Activated CD8-positive, alpha-beta memory T cell treated with anti-CD3 and anti-CD28 coated beads, Interleukin-2, amount 50 U/mL, for 24 hours (primary cell): ENCODE data around the gene IL27RA.

Experiments used
- DNase-seq: peaks from one replicate; pipeline ENCODE4 v3.0.0-alpha.2; 2020; ENCODE audit errors: extremely low read depth

The IL27RA gene

DNA sequence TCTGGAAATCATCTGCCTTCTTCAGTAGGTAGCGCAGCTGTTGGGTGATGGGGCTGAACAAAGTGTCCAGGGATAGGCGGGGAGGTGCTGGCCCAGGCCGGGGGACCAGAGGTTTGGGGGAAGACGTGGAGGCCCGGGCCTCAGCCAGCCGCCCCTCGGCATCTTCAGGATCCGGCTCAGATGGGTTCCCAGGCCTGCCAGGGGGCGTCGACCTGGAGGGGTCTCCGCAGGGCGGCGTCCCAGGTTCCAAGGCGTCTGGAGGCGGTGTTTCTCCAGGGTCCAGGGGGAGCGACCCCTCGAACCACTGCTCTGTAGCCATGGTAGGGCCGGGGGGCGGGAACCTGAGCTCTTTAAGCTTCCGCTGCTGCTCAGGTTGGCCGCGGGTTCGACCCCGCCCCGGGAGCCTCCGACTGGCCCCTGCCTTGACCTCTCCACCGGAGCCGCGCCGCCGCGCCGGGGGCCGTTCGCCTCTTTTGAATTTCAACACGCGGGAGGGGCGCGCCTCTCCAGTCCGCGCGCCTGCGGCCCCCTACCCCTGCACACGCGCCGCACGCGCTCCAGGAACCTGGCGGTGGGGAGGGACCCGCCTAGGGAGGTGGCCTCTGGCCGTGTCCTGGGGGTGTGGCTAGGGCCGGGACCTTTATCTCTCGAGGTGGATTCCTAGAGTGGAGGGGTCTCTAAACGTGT is 53.9 kb downstream of the IL27RA start, which contains the start of gene C19orf67:
TSS of gene C19orf67 (minus strand) at position 475 of the 687 bp plus-strand sequence. CDS start at position 319, 156 bp downstream.
- no peak for DNase-seq

DNA sequence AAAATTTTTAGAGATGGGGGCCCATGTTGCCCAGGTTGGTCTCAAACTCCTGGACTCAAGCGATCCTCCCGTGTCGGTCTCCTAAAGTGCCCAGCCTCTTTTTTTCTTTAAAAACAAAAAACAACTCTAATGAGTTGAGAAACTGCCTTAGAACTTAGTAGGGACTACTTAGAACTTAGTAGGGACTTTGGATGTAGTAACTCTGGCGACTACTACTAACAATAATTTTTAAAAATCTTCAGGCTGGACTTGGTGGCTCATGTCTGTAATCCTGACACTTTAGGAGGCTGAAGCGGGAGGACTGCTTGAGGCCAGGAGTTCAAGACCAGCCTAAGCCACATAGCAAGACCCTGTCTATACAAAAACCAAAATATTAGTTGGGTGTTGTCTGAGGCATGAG is 54.5 kb downstream of the IL27RA start:
- DNase-seq, result no peak

DNA sequence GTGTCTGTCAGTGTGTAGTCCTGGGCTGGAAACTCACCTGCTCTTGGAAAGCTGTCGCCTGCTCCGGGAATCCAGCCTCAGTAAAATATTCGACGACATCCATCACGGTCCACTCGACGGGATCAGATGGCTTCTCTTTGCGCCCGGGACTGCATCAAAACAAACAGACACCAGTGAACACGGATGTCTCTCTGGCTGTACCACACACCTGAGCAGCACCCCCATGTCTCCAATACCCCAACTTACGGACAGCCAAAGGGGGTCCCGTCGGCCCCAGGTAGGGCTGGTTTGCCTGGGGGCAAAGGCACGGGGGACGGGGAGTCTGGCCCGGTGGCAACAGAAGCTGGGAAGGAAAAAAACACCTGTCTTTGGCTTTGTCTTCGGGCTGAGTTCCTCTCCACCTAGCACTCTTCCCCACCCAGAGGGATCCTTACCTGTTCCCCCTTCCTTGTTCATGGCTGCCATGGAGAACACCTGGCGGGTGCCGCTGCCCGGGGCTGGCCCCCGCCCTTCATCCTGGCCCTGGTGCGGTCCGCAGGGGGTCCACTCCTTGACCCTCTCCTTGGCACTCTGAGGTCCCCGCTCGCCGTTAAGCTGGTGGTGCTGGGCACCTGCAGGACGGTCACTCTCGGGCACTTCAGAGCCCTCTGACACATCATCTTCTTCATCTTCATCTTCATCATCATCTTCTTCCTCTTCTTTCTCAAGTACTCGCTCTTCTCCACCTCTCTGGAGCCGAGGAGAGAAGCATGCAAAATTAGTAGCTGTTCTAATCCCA is 57.3 kb downstream of the IL27RA start:
- DNase-seq, result no peak

DNA sequence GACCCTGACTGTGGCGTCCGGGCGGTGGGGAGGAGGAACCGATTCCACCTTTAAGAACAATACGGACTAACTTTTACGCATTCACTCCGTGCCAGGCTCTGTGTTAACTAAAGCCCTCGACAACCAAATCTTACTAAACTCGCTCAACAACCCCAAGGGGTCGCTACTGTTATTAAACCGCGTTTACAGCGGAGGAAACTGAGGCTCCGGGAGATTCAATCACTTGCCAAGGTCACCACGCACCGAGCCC is 57.8 kb downstream of the IL27RA start:
- no peak for DNase-seq

DNA sequence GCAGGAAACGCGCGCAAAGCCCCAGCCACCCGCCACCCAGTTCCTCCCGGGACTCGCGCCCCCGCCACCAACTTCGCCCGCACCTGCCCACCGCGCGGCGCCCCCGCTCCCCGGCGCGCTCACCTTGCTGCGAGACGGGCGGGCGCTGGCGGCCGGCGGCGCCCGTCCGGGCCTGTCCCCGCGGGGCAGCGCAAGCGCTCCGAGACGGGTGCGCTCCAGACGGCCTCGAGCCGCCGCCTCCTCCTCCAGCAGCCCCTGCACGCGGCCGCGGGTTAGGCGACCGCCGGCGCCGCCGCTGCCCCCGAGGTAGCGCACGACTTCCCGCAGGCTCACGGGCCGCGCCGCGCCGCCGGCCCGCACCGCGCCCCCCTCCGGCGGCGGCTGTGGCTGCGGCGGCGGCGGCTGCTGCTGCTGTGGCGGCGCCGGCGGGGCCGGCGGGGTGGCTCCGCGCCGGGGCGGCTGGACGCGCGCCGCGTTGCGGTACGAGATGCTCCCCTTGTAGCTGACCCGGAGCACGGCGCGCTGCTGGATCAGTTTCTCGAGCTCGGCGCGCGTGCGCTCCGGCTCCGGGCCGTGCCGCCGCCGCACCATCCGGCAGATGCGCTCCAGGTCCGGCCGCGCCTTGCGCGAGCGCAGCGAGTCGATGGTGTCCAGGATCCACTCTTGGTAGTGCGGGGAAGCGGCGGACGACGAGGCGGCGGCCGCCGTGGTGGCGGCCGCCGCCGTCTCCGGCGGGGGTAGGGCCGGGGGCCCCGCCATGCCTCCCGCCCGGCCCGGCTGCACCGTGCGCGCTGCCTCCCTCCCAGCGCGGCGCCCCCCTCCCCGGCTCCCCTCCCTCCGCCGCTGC is 58.3 kb downstream of the IL27RA start:
- DNase-seq, result no peak

DNA sequence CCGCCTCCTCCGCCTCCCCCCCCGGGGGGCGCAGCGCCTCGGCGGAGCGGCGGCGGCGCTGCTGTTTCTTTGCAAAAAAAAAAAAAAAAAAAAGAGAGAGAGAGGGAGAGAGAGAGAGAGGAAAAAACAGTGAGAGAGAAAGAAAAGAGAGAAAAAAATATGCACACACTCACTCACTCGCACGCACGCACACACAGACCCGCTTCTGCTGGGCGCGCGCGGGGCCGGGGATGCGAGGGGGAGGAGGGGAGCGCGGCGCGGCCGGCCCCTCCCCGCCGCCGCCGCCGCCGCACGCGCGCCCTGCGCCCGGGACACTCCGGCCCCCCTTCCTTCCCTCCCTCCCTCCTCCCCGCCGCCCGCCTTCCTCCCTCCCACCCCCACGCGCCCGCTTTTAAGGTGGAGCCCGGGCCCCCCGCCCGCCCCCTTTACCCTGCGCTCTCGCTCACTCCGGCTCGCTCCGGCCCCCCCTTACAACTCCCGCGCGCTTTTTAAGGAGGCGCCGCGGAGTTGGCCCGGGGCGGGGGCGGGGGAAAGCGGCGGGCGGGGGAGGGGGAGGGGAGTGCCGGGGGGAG is 59.0 kb downstream of the IL27RA start, which contains the start of gene SAMD1:
TSS of gene SAMD1 (minus strand) at position 243 of the 572 bp plus-strand sequence.
- DNase-seq, result peak; percentile 66

DNA sequence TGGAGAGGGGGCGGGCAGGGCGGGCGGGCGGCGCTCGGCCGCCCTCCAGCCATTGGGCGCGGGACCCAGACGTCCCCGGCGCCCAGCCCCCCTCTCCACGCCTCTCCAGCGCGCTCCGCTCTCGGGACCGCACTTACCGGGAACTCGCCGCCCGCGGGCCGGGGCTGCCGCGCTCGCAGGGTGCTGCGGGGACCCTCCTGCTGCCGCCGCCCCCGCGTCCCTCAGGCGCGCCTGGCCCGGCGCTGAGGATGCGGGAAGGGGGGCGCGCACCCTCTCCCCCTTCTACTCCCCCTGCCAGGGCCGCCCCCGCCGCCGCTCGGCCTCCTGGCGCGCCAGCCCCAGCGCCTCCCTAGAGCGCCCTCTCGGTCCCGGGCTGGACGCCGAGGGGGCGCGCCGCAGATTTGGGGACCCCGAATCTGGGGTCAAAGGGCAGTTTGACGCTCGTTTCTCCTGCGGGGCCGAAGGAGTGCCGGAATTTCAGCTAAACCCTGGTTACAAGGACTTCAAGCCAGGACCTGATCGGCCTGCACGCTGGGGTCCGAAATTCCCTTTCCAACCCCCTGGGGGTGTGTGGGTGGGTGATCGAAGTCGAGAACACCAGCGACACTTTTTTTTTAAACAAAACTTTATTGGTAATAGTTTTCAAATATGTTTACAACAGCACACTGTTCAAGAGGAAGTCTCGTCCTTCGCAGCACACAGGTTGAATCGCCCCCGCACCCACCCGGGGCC is 59.7 kb downstream of the IL27RA start:
- peak; percentile 30 for DNase-seq

DNA sequence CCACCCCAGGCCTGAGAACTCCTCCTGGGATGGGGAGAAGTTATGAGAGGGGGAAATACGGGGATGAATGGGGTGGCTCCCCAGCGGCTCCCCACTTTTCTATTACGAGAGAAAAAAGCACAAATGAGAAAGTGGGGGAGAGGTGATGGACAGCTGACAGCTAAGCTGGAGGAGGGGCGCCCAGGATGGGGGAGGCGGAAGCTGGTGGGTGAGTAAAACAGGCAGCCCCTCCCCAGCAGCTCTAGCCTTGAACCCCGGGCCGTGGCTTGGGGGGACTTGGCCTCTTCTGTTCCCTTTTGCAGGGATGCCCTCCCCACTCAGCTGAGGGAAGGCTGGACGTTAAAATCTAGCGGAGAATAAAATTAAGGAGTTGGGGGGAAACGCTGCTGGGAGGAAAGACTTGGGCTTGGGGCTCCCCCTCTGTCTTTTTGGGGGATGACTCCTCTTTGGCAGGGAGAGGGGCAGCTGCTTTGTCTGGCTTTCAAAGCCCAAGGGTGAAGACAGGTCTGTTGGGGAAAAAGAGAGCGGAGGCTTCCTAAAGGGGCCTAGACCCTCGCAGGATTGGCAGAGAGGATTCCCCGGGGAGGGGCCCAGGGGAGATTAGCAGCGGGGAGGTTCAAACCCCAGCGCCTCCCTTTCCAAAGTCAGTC is 60.4 kb downstream of the IL27RA start:
- DNase-seq, result no peak

DNA sequence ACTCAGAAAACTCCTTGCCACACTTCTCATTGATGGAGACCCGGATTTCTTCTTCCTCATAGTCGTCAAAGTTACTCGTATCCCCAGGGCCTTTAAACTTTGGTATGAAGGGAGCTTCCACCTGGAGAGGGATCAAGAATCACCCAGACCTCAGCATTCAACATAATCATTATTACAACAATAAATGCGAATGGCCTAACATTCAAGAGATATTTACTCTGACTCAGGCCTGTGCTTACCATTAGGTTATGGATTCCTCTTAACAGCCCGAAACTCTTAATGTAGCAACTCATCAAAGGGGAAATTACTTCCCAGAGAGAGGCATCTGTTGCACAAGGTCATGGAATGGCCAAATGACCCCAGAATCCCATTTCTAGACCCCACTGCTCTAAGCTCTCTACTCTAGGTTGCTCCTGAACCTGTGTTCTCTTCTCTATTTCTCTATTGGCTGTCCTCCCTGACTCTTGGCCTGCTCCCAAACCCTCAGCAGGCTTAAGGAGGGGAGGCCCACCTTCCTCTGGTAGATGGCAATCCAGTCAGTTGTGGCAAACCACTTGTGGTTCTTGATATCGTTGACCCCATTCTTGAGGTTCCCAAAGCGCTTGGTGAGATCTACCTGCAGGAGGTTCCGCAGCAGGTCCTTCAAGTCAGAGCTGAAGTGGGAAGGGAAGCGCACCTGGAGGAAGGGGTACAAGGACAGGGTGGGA is 61.7 kb downstream of the IL27RA start:
- no peak for DNase-seq

DNA sequence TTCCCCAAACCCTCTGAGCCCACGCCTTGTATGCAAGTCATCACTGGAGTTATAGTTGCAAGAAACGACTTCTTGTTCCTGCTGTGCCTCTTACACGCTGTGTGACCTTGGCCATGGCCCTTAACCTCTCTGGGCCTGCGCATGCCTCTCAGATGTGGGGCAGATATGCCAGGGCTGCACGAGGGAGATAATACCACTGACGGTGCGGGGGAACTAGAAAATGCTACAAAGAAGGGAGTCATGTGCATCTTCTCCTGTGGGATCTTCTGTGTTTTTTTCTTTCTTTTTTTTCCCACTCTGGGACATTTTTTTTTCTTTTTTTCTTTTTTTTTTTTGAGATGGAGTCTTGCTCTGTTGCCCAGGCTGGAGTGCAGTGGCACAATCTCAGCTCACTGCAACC is 63.3 kb downstream of the IL27RA start:
- DNase-seq, result no peak

DNA sequence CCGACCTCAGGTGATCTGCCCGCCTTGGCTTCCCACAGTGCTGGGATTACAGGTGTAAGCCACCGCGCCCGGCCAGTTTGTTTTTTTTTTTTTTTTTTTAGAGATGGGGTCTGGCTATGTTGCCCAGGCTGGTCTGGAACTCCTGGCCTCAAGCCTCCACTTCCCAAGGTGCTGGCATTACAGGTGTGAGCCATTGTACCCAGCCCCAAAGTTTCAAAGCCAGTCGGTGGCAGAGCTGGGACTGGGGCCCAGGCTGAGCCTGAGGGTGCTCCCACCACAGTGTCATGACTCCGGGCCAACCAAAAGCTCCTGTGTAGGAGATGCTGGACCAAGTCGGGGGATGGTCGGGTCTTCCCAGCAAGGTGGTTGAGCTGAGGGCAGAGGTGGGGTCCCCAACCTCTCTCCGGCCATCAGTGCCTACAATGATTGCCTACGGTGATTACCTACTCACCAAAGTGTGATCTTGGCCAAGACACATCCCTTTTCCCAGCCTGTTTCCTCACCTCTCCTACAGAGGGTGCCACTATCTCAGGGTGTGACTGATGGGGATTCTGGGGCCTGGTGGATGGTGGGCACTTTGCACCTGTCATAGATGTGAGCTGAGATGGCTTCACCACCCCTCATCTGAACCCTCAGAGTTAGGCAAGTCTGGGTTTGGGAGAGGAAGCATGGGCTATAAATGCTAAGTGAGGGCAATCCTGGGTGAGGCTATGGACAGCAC is 64.9 kb downstream of the IL27RA start:
- no peak for DNase-seq

DNA sequence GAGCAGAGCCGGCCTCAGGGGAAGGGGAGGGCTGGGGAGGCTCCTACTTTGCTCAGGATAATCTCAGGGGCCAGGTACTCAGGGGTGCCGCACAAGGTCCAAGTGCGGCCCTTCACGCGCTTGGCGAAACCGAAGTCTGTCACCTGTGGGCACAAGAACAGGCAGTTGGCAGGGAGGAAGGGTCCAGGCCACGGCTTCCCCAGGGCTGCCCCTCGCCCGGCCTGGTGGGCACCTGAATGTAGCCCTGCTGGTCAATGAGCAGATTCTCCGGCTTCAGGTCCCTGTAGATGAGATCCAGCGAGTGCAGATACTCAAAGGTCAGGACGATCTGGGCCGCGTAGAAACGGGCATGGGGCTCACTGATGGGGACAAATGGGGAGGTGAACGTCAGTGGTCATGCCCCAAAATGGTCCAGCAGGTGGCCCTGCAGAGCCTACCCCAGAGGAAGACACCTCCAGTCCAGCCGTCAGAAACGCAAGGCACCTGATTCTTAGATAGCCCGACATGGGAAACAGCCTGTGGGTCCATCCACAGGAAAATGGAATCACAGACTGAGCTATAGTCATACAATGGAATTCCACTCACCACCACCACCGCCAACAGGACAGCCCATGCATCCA is 66.1 kb downstream of the IL27RA start:
- no peak for DNase-seq

DNA sequence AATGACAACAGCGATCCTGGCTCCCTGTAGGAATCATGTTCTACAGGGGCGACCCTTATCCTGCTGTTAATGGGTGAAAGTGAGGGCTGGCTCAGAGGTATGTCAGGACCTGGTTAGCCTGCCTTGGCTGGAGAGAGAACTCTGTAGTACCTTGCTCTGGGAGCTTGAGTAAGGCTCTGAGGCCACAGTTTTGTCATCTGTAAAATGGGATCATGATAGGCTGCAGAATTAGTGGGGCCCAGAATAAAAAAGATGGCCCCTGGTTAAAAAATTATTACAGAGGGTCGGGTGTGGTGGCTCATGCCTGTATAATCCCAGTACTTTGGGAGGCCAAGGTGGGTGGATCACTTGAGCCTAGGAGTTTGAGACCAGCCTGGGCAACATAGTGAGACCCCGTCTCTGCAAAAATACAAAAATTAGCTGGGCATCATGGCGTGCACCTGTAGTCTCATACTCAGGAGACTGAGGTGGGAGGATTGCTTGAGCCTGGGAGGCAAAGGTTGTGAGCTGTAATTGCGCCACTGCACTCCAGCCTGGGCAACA is 69.5 kb downstream of the IL27RA start:
- no peak for DNase-seq

DNA sequence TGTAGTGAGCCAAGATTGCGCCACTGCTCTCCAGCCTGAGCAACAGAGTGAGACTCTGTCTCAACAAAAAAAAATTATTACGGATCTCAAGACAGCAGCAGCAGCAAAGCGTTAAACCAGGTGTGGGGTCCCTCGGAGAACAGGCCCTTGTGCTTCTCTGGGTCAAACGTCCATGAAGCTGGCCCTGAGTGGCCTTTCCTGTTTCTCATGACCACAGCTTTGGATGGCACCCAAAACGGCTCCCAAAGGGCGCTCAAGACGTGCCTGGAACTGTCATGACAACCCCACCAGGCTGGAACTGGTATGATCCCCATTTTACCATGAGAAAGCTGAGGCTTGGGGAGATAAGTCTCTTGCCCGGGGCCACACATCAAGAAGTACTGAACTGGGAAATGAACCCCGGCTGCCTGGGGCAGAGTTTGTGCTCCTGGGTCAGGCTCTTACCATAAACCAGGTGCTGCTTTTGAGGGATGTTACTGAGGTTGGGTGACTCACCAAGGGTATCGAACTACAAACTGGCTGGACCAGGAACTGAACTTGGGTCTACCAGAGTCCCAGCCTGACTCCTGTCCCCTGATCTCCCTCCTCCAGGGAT is 70.6 kb downstream of the IL27RA start:
- DNase-seq, result no peak

DNA sequence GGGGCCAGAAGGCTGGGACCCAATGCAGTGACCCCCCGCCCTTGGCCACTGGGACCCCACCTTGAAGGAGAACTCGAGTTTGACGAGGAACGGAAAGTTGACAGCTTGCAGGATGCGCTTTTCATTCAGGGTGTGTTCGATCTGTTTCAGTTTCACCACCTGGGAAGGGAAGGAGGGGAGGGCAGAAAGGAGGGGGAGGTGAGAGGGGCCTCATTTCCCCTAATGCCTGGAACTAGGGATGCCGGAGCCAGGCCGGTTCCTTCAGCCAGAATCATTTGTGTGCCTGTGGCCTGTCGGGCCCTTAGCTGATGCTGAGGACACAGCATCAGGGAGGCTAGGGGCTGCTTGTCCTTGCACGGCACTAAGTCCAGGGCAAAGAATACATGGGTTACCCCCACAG is 71.2 kb downstream of the IL27RA start:
- no peak for DNase-seq
